ENCODE data around the gene TIMP4.

TIMP4 gene

GRCh38 chr3:12186046-12186445 lies 27.3 kb upstream of the TIMP4 start:
- no peak for DNase-seq (ENCODE audit: extremely low read depth in 1 of 2, low read depth in 1 of 2)

GRCh38 chr3:12185172-12185710 lies 26.5 kb upstream of the TIMP4 start:
- no peak for DNase-seq (ENCODE audit: extremely low read depth in 1 of 2, low read depth in 1 of 2)

DNA sequence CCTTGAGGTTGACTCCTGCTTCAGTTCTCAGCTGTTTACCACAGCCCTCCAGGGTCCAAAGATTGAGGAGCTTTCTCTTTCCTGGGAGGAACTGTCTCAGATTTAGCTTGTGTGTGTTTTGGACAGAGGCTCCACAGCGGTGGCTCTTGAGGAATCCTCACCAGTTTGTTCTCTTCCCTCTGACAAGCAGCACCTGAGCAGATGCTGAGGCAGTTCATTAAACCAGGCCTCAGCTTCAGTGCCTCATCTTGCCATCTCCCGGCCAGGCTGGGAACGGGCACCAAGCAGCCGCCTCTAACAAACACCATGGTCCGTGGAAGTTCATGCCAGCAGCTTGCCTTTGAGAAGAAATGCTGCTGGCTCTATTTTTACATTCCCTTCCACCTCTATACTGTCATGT lies 25.8 kb upstream of the TIMP4 start:
- no peak for DNase-seq (ENCODE audit: extremely low read depth in 1 of 2, low read depth in 1 of 2)

DNA sequence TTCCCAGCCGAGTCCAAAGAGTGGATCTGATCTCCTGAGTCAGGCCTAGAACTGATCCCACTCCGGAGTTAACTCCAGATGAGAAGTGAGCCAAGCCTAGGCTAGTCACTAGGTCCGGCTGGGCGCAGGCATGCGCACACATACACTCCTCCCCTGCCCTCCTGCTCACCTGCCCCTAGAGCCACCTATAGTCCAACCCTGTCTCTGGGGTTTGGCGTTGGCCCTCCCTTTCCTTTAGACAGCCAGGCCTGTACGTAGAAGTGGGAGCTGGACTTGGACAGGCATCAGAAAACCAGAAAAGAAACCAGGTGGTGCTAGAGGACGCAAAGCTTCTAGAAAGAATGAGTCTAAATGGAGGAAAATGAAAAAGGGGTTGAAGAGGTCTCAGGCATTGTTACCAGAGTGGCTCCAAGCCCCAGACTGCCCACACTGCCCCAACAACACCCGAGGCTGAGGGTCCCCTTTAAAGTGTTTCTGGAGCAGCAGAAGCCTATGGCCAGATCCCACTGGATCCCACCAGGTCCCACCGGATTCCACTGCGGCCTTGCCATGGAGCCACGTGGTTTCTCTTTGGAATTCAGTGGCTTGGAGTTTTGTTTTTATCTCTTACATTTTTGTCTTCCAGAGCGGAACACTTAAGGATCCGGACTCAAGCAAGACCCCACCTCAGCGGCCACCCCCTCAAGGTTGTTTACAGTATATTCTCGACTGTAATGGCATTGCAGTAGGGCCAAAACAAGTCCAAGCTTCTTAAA lies 24.2 kb upstream of the TIMP4 start:
- DNase-seq (ENCODE audit: extremely low read depth in 1 of 2, low read depth in 1 of 2), result no peak

DNA sequence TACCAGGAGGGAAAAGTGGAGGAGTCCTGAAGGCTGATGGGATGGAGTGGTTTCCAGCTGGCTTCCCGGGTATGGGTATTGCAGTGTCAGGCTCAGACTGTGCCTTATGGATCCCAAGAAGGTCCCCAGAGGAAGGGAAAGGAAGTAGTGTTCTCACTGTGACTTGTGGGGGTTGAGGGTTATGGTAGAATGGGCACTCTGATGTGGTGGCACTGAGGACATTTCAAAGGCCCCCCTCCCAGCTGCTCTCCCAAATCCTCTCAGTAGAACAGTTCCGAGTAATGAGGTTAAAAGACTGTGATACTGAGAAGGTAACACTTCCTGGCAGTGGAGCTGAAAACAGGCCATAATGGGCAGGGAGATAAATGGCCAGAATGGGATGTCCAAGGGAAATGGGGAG lies 23.1 kb upstream of the TIMP4 start:
- DNase-seq (ENCODE audit: extremely low read depth in 1 of 2, low read depth in 1 of 2), result no peak

DNA sequence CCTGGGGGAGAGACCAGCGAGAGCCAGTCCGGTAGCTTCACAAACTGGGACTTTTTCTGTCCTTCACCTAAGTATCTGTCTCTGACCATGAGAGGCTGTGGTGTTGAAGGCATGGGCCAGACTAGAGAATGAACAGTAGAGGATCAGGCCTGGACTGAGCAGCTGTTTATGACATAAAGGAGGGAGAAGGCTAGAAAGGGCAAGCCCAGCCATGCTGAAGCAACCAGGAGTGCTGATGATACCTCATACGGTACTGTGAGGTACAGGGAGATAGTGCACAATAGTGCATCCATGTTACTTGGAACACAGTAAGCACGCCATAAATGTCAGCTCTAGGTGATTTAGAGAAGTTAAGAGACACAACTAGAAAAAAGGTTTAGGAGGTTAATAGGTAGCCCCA lies 22.6 kb upstream of the TIMP4 start:
- no peak for DNase-seq (ENCODE audit: extremely low read depth in 1 of 2, low read depth in 1 of 2)

GRCh38 chr3:12180631-12181030 lies 21.9 kb upstream of the TIMP4 start:
- DNase-seq (ENCODE audit: extremely low read depth in 1 of 2, low read depth in 1 of 2), result no peak

- DNase-seq (ENCODE audit: extremely low read depth in 1 of 2, low read depth in 1 of 2), result no peak
These were observed 21.5 kb upstream of the TIMP4 start for GRCh38 chr3:12180218-12180617.

DNA sequence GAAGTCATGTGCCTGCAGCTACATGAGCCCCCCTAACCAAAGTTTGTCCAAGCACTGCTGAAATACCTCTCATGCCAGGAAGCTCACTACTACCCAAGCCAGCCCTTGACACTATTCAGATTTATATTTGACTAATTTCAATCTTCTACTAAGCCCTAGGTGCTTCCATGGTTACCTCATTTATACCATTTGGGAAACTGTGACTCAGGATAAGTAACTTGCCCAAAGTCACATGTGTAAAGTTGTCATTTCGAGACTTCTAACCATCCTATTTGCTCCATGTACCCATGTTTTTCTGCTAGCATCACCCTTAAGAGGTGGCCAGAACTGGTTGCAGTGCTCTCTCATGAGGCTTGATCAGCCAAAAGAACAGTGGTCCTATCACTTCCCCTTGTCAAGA lies 20.7 kb upstream of the TIMP4 start:
- no peak for DNase-seq (ENCODE audit: extremely low read depth in 1 of 2, low read depth in 1 of 2)

GRCh38 chr3:12178091-12178820 lies 19.5 kb upstream of the TIMP4 start:
- no peak for DNase-seq (ENCODE audit: extremely low read depth in 1 of 2, low read depth in 1 of 2)

DNA sequence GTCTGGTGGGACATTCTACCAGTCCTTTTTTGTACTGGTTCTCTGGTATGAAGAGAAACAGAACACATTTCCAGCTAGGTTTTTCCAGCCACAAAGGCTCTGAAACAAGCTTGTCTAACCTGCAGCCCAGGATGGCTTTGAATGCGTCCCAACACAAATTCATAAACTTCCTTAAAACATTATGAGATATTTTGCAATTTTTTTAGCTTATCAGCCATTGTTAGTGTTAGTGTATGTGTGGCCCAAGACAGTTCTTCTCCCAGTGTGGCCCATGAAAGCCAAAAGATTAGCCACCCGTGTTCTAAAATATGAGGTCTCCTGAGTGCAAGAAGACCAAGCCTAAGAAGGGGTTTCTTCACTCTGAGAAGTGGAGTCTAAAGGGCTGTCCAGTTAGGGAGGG lies 18.4 kb upstream of the TIMP4 start:
- no peak for DNase-seq (ENCODE audit: extremely low read depth in 1 of 2, low read depth in 1 of 2)

DNA sequence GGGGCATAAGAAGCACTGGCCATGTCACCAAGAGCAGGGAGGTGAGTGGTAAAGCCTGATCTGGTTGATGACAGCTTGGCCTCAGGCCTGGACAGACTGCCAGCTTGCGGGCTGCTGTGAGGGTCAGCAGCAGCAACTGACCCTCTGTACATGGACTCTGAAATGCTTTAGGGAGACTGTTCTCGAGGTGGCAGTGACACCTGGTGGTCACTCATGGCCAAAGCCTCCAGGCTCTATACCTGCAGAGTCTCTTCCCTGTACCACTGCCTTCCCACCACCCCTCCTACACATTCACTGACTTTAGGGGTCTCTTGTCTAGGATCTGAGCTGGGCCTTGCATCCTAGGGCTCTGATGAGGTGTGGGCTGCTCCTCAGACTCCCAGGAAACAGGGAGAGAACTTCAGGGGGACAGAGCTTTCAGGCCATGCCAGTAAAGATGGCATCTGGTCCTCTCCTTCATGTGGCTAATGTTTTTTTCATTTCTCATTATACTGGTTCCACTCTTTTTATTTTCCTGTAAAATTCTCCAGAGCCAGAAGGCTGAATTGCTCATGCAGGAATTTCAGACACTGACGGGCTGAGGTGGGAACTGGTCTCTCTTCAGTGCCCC lies 17.2 kb upstream of the TIMP4 start:
- no peak for DNase-seq (ENCODE audit: extremely low read depth in 1 of 2, low read depth in 1 of 2)

- no peak for DNase-seq (ENCODE audit: extremely low read depth in 1 of 2, low read depth in 1 of 2)
These were observed 16.5 kb upstream of the TIMP4 start for GRCh38 chr3:12175137-12175593.

DNA sequence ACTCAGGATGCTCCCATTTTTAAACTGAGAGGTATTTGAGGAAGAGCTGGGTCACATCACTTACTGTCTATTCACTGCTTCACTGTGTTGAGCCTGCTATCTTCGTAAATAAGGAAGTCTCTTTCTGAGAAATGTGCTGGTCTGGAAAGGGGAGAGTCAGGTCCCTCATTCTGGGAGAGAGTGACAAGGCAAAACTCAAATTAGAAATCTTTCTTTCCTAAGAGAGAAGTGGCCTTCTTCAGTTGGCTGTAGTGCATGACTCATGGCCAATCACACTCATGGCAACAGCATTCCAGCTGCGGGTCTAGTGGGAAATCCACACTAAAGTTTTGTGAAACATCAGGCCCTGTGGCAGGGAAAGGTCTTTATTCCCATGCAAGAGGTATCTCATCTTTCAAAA lies 11.5 kb upstream of the TIMP4 start:
- DNase-seq (ENCODE audit: extremely low read depth in 1 of 2, low read depth in 1 of 2), result no peak

- DNase-seq (ENCODE audit: extremely low read depth in 1 of 2, low read depth in 1 of 2), result no peak
These were observed 7.2 kb upstream of the TIMP4 start for GRCh38 chr3:12165909-12166308.

GRCh38 chr3:12159227-12159601 lies 502 bp upstream of the TIMP4 start:
- DNase-seq (ENCODE audit: extremely low read depth in 1 of 2, low read depth in 1 of 2), result no peak

GRCh38 chr3:12157026-12157425 lies 1.7 kb downstream of the TIMP4 start:
- DNase-seq (ENCODE audit: extremely low read depth in 1 of 2, low read depth in 1 of 2), result no peak

- no peak for DNase-seq (ENCODE audit: extremely low read depth in 1 of 2, low read depth in 1 of 2)
These were observed 2.9 kb downstream of the TIMP4 start for GRCh38 chr3:12155828-12156227.

GRCh38 chr3:12155264-12155663 lies 3.4 kb downstream of the TIMP4 start:
- no peak for DNase-seq (ENCODE audit: extremely low read depth in 1 of 2, low read depth in 1 of 2)

- no peak for DNase-seq (ENCODE audit: extremely low read depth in 1 of 2, low read depth in 1 of 2)
These were observed 4.6 kb downstream of the TIMP4 start for GRCh38 chr3:12154151-12154550.

- DNase-seq (ENCODE audit: extremely low read depth in 1 of 2, low read depth in 1 of 2), result no peak
These were observed 8.6 kb downstream of the TIMP4 start for GRCh38 chr3:12150112-12150511.

- DNase-seq (ENCODE audit: extremely low read depth in 1 of 2, low read depth in 1 of 2), result no peak
These were observed 9.7 kb downstream of the TIMP4 start for GRCh38 chr3:12149029-12149428.
